ENCODE data around the gene LIMS3.
"Not testable (repeated sequence)": the region's sequence is repeated elsewhere in the genome, so short reads cannot be mapped to it uniquely, and the experiment has no call there.

The LIMS3 gene

GRCh38 chr2:109950146-109950843, 51.8 kb downstream of the LIMS3 start:
- not testable (repeated sequence) for H3K27me3 Mint-ChIP-seq (ENCODE audit: low read depth); H3K4me3 Mint-ChIP-seq; H3K27ac Mint-ChIP-seq; H3K4me1 Mint-ChIP-seq (ENCODE audit: low read depth); H3K36me3 Mint-ChIP-seq (ENCODE audit: low read depth); DNase-seq (ENCODE audit: low spot score); H3K9me3 Mint-ChIP-seq

GRCh38 chr2:109963942-109964341, 65.5 kb downstream of the LIMS3 start:
- not testable (repeated sequence) for DNase-seq (ENCODE audit: low spot score); H3K27me3 Mint-ChIP-seq (ENCODE audit: low read depth)

GRCh38 chr2:109965482-109965881, 67.0 kb downstream of the LIMS3 start:
- not testable (repeated sequence) for DNase-seq (ENCODE audit: low spot score); H3K27me3 Mint-ChIP-seq (ENCODE audit: low read depth); H3K4me1 Mint-ChIP-seq (ENCODE audit: low read depth)

More at GRCh38 chr2:109963942-109964341, 65.5 kb downstream of the LIMS3 start:
- not testable (repeated sequence) for H3K4me1 Mint-ChIP-seq (ENCODE audit: low read depth); H3K4me3 Mint-ChIP-seq; H3K36me3 Mint-ChIP-seq (ENCODE audit: low read depth); H3K27ac Mint-ChIP-seq; H3K9me3 Mint-ChIP-seq

DNA sequence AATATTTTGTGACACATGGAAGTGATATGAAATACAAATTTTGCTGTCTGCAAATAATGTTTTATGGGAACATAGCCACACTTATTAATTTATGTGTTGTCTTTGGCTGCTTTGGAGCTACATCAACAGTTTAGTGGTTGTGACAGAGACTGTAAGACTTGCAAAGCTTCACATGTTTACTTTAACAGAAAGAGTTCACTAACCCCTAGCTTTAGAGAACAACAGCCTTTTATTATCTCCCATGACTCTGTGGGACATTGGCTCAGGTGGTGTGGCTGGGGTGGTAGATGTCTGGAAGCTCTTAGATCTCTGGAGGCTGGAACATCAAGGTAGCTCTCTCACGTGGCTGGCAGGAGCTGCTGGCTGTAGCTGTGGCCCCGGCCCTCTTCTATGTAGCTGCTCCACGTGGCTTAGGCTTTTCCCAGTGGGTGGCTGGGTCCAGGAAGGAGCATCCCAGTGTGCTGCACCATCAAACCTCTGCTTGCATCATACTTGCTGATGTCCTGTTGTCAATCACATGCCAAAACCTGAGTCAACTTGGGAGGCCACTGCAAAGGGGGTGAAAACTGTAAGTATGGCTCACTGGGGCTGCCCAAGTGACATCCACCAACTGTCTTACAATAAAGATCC, 67.7 kb downstream of the LIMS3 start:
- H3K27me3 Mint-ChIP-seq (ENCODE audit: low read depth); H3K4me1 Mint-ChIP-seq (ENCODE audit: low read depth); H3K36me3 Mint-ChIP-seq (ENCODE audit: low read depth); H3K27ac Mint-ChIP-seq; DNase-seq (ENCODE audit: low spot score); H3K4me3 Mint-ChIP-seq; H3K9me3 Mint-ChIP-seq: not testable (repeated sequence)

More at GRCh38 chr2:109965482-109965881, 67.0 kb downstream of the LIMS3 start:
- H3K4me3 Mint-ChIP-seq; H3K36me3 Mint-ChIP-seq (ENCODE audit: low read depth); H3K9me3 Mint-ChIP-seq; H3K27ac Mint-ChIP-seq: not testable (repeated sequence)

- H3K36me3 Mint-ChIP-seq (ENCODE audit: low read depth); H3K4me3 Mint-ChIP-seq; H3K27ac Mint-ChIP-seq; H3K4me1 Mint-ChIP-seq (ENCODE audit: low read depth); H3K27me3 Mint-ChIP-seq (ENCODE audit: low read depth); DNase-seq (ENCODE audit: low spot score); H3K9me3 Mint-ChIP-seq: not testable (repeated sequence)
These were observed 68.4 kb downstream of the LIMS3 start for GRCh38 chr2:109966858-109967257.

DNA sequence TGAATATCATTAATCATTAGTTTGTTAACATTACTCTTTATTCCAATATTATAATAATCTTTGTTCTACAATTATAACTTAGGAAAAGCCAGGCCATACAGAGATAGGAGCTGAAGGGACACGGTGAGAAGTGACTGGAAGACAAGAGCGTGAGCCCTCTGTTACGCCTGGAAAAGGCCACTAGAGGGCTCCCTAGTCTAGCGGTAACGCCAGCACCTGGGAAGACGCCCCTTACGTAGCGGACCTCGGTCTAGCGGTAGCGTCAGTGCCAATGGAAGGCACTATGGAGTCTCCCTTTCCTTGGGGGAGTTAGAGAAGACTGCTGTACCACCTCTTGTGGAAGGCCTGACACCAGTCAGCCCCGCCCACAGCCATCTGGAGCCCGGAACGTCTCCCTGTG, 71.4 kb downstream of the LIMS3 start:
- not testable (repeated sequence) for H3K9me3 Mint-ChIP-seq; H3K4me3 Mint-ChIP-seq; H3K4me1 Mint-ChIP-seq (ENCODE audit: low read depth); H3K27me3 Mint-ChIP-seq (ENCODE audit: low read depth); DNase-seq (ENCODE audit: low spot score); H3K27ac Mint-ChIP-seq; H3K36me3 Mint-ChIP-seq (ENCODE audit: low read depth)

DNA sequence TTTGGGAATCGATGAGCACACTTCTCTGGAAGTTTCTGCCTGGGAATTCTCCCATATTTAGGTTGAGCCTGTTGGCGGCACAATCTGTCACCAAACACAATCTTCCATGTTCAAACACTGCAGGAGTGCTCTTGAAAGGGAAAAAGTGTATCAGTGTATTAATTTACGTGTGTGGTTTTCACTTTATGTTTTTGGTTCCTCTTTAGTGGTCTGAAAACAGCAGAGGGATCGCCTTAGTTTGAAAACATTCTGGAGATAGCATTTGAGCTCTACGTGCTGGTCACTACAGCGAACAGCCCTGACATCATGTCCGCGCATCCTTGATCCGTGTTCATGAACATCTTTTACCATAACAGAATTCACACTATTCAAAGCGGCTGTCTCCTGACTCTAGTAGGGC, 73.2 kb downstream of the LIMS3 start:
- not testable (repeated sequence) for H3K27me3 Mint-ChIP-seq (ENCODE audit: low read depth); H3K4me1 Mint-ChIP-seq (ENCODE audit: low read depth); H3K27ac Mint-ChIP-seq; H3K4me3 Mint-ChIP-seq; DNase-seq (ENCODE audit: low spot score); H3K9me3 Mint-ChIP-seq; H3K36me3 Mint-ChIP-seq (ENCODE audit: low read depth)
